ENCODE results near the gene COL16A1.

DNA sequence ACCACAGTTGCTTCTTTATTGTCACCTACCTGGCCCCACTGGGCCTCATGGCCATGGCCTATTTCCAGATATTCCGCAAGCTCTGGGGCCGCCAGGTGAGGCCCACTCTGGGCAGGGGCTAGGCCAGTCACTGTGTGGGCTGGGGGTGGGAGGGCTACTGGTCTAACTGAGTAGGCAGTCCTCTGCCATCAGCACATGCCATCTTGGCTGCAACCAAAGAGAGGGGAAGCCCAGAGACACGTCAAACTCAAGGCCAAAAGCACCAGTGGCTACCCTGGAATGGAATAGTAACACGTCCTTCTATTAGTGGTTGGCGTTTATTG lies 82.4 kb downstream of the COL16A1 start:
- TF ChIP-seq, protein P1, sequence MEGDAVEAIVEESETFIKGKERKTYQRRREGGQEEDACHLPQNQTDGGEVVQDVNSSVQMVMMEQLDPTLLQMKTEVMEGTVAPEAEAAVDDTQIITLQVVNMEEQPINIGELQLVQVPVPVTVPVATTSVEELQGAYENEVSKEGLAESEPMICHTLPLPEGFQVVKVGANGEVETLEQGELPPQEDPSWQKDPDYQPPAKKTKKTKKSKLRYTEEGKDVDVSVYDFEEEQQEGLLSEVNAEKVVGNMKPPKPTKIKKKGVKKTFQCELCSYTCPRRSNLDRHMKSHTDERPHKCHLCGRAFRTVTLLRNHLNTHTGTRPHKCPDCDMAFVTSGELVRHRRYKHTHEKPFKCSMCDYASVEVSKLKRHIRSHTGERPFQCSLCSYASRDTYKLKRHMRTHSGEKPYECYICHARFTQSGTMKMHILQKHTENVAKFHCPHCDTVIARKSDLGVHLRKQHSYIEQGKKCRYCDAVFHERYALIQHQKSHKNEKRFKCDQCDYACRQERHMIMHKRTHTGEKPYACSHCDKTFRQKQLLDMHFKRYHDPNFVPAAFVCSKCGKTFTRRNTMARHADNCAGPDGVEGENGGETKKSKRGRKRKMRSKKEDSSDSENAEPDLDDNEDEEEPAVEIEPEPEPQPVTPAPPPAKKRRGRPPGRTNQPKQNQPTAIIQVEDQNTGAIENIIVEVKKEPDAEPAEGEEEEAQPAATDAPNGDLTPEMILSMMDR (IDR thresholded peaks at IDR 0.05): no peak
- TF ChIP-seq POLR2A (IDR thresholded peaks at IDR 0.05): no peak
- no peak for TF ChIP-seq POLR2AphosphoS5 (IDR thresholded peaks at IDR 0.05)

Data from transverse colon (tissue), 4 donors.